Measurements from ENCODE around the gene PIGB.
"Not testable (repeated sequence)": the region's sequence is repeated elsewhere in the genome, so short reads cannot be mapped to it uniquely, and the experiment has no call there.

The PIGB gene

GRCh38 chr15:55302801-55303200 is 16.2 kb upstream of the PIGB start:
- DNase-seq: not testable (repeated sequence)

- no peak for DNase-seq
Observed at GRCh38 chr15:55319537-55320237, 665 bp downstream of the PIGB start.

GRCh38 chr15:55320238-55320550 is 1.2 kb downstream of the PIGB start:
- no peak for DNase-seq

DNA sequence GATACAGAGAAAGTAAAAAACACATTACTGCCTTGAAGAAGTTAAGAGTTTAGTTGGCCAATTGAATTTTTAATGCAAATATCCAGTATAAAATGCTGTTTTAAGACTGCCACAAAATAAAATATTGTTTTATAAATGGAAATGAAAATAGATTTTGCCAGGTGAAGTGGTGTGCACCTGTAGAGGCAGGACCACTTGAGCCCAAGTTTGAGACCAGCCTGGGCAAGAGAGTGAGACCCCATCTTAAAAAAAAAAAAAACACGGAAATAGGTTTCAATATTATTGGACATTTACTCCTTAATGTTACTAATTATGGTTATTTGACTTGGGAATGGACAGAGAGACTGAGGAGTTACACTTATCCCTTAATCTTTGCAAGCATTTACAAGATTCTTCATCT is 1.9 kb downstream of the PIGB start:
- no peak for DNase-seq

DNA sequence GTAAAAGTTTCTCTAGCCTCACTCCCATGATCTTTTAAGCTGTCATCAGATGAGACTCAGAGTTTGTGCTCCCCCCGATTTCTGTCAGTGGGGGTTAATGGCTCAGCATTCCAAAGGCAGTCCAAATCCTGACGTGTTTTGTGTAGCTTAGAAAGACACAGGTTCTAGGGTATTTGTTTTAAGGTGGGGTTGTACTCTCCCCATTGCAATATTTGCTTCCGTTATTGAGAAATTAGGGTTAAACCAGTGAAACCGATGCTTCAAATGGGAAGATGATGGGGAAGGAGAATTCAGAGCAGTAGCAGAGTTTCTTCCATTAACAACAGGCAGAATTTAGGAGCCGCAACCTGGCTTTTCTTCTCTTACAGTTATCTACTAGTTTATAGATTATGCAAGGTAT is 3.4 kb downstream of the PIGB start:
- no peak for DNase-seq

GRCh38 chr15:55327387-55327786 is 8.4 kb downstream of the PIGB start:
- DNase-seq: no peak

DNA sequence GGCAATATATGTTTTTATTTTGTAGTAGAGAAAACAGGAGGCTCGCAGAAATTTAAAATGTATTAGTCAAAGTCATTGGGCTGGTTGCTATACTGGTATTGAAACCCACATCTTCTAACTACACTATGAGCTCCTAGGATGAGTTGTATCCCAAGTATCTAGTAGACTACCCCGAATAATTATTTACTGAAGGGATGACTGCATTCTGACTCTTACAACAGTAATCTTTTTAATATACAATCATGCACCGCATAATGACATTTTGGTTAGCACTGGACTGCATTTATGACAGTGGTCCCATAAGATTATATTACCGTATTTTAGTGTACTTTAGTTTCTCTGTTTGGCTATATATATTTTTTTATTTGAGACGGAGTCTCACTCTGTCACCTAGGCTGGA is 15.3 kb downstream of the PIGB start:
- DNase-seq: no peak

- no peak for DNase-seq
Observed at GRCh38 chr15:55334997-55335396, 16.0 kb downstream of the PIGB start.

DNA sequence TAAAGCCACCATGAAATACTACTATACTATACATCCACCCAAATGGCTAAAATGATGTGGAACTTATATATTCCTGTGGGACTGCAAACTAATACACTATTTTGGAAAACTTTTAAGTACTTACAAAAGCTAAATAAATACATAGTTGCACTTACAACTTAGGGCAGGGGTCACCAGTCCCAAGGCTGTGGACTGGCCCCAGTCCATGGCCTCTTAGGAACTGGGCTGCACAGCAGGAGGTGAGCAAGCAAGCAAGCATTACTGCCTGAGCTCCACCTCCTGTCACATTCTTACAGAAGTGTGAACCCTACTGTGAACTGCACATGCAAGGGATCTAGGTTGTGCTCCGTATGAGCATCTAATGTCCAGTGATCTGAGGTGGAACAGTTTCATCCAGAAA is 18.1 kb downstream of the PIGB start:
- DNase-seq: no peak

DNA sequence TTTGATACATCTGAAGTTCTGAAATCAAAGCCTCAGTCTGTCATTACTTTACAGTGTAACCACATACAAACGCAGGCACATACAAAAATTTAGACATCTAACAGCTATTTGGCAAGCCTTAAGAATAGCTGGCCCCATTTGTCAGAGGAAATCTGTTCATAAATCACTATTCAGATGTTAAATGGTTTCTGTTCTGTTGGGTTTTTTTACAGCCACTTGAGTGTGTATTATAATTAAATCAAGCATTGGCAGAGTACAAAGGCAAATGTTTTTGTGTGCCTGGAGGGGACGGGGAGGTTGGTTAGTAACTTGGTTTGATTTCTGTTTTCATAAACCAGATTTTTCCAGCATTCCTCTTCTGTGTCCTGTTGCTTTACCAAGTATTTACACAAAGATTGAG is 24.1 kb downstream of the PIGB start:
- no peak for DNase-seq

DNA sequence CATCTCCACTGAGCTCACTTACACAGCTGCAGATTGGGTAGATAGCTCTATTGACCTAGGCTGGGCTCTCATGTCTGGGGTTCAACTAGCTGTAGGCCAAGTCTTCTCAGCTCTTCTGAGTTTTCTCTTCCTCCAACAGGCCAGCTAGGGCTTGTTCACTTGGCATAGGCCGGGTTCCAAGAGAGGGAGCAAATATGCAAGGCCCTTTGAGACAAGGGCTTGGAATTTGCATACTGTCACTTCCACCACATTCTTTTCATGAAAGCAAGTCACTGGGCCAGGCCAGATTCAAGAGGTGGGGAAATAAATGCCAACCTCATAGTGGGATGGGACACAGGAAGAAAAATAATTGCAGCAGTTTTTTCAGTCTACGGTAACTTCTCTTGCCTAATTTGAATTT is 25.2 kb downstream of the PIGB start:
- DNase-seq: no peak

GRCh38 chr15:55348281-55348778 is 29.3 kb downstream of the PIGB start:
- DNase-seq: no peak

DNA sequence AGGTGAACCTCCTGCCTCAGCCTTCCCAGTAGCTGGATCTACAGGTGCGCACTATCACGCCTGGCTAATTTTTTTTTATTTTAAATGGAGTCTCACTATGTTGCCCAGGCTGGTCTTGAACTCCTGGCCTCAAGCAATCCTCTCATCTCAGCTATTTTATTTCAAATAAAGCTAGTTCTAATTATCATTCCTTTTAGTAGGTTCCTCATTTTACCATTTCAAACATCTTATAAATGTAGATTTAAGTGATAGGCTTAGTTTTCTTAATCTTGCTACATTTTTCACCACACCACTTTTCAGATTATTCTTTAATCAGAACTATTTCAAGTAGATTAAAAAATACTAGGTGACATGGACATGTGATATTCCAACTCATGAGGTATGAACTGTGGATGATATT is 30.3 kb downstream of the PIGB start:
- no peak for DNase-seq

GRCh38 chr15:55353025-55353424 is 34.0 kb downstream of the PIGB start:
- DNase-seq: no peak

DNA sequence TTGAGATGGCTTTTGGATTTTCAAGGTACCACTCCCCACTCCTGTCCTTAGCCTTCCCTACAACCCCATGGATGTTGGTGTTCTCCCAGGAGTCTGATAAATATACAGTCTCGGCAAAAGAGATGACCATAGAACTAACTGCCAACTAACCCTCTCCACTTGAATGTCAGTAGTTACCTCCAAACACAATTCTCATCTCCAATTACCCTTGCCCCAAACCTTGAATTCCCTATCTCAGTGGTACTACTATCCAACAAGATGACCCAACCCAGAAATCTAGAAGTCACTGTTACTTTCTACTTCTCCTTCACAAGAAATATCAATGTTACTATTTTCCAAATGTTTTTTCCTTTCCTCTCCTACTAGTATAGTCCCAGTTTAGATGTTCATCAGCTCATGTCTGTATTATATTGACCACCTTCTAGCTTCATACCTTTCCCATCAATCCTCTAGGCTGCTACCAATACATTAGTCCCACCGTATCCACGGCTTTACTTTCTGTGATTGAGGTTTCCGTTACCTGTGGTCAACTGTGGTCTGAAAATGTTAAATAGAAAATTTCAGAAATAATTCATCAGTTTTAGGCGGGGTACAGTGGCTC is 38.1 kb downstream of the PIGB start:
- no peak for DNase-seq

DNA sequence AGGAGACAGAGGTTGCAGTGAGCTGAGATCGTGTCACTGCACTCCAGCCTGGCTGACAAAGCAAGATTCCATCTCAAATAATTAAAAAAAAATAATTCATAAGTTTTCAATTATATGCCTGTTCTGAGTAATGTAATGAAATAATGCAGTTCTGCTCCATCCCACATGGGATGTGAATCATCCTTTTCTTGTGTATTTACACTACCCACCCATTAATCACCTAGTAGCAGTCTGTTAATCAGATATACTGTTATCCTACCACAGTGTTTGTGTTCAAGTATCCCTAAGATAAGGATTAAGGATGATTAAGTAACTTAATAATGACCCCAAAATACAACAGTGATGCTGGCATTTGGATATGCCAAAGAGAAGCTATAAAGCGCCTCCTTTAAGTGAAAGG is 38.8 kb downstream of the PIGB start:
- DNase-seq: no peak

DNA sequence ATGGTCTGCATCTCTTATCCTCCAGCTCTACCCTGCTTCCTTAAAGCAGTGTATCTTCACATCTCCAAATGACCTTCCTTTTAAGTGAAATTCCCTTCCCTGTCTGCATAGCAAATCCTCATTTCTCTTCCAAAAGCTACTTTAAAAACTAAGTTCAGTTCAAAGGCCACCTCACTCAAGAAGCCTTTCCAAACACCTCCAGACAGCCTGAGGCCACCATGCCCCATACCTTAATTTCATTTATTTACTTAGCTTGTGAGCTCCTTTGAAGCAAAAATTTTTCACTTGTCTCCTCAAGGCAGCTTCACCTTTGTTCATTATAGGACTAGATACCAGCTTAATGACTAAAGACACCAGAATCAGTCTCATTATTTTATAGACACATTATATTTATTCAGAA is 39.4 kb downstream of the PIGB start:
- no peak for DNase-seq

DNA sequence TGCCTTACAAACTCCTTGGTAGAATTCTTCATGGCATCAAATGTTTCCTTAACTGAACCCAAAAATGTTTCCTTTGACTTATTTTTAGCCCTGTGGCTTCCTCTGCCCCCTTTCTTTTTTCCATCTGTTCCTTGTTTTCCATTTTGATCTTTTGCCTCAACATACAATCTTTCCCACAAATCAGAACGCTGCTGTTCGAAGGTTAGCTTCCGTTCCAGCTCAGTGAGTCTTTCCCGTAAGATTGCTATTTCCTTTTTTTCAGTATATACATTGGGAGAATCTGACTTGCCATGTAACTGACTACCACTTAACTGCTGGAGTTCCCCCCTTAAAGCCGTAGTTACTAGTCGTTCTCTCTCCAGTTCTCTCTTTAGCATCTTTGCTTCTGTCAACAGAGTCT is 41.2 kb downstream of the PIGB start:
- DNase-seq: no peak

DNA sequence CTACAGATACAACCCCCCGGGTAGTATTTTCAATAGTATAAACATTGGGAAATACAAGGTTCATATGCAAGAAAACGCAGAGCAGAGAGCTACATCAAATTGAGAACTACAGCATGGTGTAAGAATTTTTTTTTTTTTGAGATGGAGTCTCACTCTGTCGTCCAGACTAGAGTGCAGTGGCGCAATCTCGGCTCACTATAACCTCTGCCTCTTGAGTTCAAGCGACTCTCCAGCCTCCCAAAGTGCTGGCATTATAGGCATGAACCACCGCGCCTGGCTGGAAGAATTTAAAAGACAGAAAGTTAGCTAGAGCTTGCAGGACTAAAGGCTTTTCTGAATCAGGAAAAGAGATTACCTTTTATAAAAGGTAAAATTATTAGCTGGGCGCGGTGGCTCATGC is 42.0 kb downstream of the PIGB start:
- no peak for DNase-seq

GRCh38 chr15:55362641-55363040 is 43.6 kb downstream of the PIGB start:
- no peak for DNase-seq

- no peak for DNase-seq
Observed at GRCh38 chr15:55366981-55367380, 48.0 kb downstream of the PIGB start.

DNA sequence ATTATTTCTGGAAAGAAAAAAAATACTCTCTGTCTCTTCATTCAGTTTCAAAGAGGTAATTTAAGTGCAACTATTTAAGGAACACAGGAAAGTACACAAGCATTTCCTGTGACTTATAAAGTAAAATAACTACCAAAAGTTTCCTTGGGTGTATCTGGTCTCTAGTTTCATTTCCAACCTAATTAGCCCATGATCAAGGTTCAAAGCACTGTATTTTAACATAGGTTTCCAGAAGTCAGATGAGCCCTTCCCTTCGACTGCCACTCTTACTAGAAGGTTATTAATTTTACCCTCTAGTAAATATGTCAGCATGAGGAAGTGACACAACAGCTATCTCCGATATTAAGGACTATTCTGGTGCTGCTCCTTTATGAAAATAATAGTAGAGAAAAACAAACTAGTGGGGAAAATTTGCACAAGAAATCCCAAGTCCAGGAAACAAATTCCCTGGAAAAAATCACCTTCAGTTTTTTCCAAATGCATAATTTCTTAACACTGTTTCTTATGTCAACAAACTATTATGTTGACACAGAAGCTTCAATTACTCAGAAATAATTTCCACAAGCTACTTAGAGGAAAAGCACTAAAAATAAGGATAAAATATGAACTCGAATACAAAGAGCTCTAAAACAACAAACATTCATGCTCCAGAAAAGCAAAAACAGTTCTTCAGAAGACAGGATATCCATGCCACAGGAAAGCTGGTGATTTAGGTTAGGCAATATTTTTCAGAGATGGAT is 53.8 kb downstream of the PIGB start:
- DNase-seq: no peak

DNA sequence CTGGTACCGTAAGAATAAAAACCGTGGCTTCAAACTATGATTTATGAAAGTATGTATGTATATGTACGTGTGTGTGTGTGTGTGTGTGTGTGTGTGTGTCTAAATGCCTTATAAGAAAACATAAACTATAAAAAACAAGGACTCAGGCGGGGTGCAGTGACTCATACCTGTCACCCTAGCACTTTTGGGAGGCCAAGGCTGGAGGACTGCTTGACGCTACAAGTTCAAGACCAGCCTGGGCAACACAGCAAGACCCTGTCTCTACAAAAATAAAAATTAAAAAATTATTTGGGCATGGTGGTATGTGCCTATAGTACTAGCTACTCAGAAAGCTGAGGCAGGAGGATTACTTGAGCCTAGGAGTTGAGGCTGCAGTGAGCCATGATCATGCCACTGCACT is 60.1 kb downstream of the PIGB start:
- no peak for DNase-seq

DNA sequence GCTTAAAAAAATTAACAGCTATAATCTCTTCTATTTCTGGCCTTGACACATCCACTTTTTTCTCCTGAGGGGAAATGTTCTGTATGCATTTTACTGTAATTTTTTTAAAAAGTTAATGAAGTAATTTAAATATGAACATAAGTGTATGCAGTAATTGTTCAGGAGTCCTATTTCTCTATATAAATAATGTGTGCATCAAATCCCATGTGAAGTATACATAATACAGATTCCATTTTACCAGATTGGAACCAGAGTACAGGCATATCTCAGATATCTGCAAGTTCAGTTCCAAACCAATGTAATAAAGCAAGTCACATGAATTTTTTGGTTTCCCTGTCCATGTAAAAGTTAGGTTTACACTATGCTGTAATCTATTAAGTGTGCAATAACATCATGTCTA is 62.6 kb downstream of the PIGB start:
- DNase-seq: no peak
